Activated CD4-positive, alpha-beta memory T cell treated with anti-CD3 and anti-CD28 coated beads, Interleukin-2, amount 10 ng/mL, durations not matched to agents 7 days and 5 days (primary cell): Measurements from ENCODE around the gene SQOR. TPM values are rescaled to one million over a fixed set of nuclear protein-coding genes. Genes with fewer than 3 reads are reported as not detected.

ENCODE experiments used
- CTCF ChIA-PET: fragments of 350-600 bp; sonication (Branson Sonifier 250); formaldehyde crosslinking; loops from one replicate; lab custom pipeline; 2021; ENCODE audit warnings: antibody characterized with exemption, inconsistent platforms; lab: Charles Lee
- POLR2A ChIA-PET: fragments of 350-600 bp; sonication (Branson Sonifier 250); formaldehyde crosslinking; loops from one replicate; lab custom pipeline; 2021; ENCODE audit warnings: antibody characterized with exemption; lab: Charles Lee
- DNase-seq: peaks from one replicate; pipeline ENCODE4 v3.0.0-alpha.2; 2020
- H3K27ac Mint-ChIP-seq: one replicate; pipeline ENCODE4 v1.8.0; 2021; ENCODE audit warnings: mild to moderate bottlenecking, mixed read lengths
- H3K27me3 Mint-ChIP-seq: one replicate; pipeline ENCODE4 v1.8.0; 2021; ENCODE audit warnings: mixed read lengths
- H3K36me3 Mint-ChIP-seq: one replicate; pipeline ENCODE4 v1.8.0; 2021; ENCODE audit warnings: low read depth, mixed read lengths
- H3K4me1 Mint-ChIP-seq: one replicate; pipeline ENCODE4 v1.8.0; 2021; ENCODE audit warnings: mixed read lengths
- H3K4me3 Mint-ChIP-seq: one replicate; pipeline ENCODE4 v1.8.0; 2021; ENCODE audit warnings: mild to moderate bottlenecking, mixed read lengths
- H3K9me3 Mint-ChIP-seq: one replicate; pipeline ENCODE4 v1.8.0; 2021; ENCODE audit warnings: mixed read lengths
- total RNA-seq, 2 experiments: library from RNA; stranded (reverse); gene quantifications; one replicate each; pipeline ENCODE4 v1.2.3, GENCODE V29; 2021

The SQOR gene
- total RNA-seq, 2 experiments from 2014 or later: 139 to 142 TPM

DNA sequence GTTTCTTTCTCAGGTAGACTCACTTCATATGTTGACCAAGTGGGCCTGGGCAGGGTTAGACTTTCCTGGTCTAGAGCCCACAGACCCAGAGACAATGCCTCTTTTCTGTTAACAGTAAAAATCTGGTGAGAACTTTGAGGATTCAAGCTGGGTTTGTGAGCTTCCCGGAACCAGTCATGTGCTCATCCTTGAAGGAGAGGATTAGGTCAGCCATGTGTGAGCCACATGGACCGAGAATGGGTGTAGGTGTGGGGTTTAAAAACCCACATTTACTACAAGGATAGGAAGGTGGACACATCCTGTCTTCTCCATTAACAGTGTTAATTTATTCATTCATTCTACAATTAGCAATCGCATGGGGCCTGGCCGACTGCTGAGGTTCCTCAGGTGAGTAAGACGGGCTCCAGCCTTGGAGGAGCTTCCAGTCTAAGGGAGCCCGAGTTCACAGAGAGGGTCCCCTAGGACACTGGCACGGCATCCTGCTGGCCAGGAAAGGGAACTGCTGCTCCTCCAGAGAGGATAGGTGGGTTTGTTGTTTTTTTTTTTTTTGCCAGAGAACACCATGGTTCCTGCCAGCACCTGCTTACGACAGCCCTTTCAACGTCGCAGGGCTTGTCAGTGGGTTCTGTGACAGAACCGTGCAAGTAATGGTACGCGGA, 69.0 kb downstream of the SQOR start:
- Mint-ChIP-seq H3K4me3 (peak overlapping the region; percentile 7), H3K4me1 (peaks cover 13% of the 10 kb centered on the region), H3K9me3 (no peaks in the 10 kb centered on the region), H3K36me3 (no peaks in the 10 kb centered on the region), H3K27me3 (peaks cover 9% of the 10 kb centered on the region), H3K27ac (no peak overlapping the region)
- ChIA-PET CTCF (interaction anchor here (0.7 to 2.6 kb wide), 2 partner anchors 59 to 86 kb away, joined by 3 to 18 read pairs; no protein-coding TSS in a partner anchor), POLR2A (interaction anchor here (1.2 kb wide), 1 partner anchor 69 kb away, joined by 3 read pairs; the partner anchor contains the start of gene SQOR)
- no peak for DNase-seq

DNA sequence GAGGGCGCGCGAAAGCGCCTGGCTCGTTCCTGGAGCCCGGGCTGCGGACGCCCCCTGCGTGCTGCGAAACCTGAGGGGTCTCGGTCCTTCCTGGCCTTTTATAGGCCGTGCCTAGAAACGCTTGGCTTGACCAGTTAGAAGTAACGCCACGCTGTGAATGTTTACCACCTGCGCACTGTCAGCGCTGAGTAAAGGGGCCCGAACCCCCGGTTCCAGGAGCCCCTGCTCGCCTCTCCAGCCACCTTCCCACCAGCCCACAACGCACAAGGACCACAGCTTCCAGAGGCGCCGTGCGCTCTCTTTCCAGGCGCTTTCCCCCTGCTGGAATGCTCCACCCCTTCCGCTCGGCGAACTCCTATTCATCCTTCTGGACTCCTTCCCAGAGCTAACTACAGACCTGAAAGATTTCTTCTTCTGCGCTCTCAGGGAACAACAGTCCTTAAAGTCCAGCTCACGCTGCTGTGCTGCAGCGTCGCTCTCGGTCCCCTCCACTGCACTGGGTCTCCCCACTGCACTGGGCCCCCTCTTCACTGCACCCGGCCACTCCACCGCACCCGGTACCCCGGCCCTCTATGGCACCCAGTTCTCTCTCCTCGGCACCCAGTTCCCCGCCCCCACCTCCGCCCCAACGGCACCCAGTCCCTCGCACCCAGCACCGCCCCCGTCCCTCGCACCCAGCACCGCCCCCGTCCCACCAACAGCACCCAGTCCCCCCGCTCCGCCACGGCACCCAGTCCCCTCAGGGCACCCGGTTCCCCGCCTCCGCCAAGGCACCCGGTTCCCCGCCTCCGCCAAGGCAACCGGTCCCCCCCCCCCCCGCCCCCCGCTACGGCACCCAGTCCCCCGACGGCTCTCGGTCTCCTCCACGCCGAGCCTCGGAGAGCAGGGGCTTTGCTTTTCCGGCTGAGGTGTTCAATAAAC, 69.8 kb downstream of the SQOR start:
- Mint-ChIP-seq H3K27me3 (peaks cover 9% of the 10 kb centered on the region), H3K4me3 (peak overlapping the region; percentile 80), H3K36me3 (no peaks in the 10 kb centered on the region), H3K27ac (no peak overlapping the region), H3K9me3 (no peaks in the 10 kb centered on the region), H3K4me1 (peaks cover 13% of the 10 kb centered on the region)
- CTCF ChIA-PET: interaction anchor here (0.5 to 2.6 kb wide), 22 partner anchors 9 to 540 kb away, joined by 3 to 18 read pairs (median 4); partner anchors contain the start of gene BLOC1S6
- POLR2A ChIA-PET: interaction anchor here (0.7 to 1.2 kb wide), 4 partner anchors 37 to 70 kb away, joined by 3 to 8 read pairs (median 4); partner anchors contain the start of gene SQOR
- DNase-seq: peak; percentile 20

GRCh38 chr15:45705510-45706473, 71.0 kb downstream of the SQOR start:
- ChIA-PET CTCF (interaction anchor here (0.5 to 2.6 kb wide), 36 partner anchors 9 to 542 kb away, joined by 3 to 18 read pairs (median 4); partner anchors contain the start of genes BLOC1S6 and SQOR), POLR2A (interaction anchor here (0.7 to 1.2 kb wide), 3 partner anchors 38 to 71 kb away, joined by 3 to 8 read pairs (median 5); partner anchors contain the start of gene SQOR)

DNA sequence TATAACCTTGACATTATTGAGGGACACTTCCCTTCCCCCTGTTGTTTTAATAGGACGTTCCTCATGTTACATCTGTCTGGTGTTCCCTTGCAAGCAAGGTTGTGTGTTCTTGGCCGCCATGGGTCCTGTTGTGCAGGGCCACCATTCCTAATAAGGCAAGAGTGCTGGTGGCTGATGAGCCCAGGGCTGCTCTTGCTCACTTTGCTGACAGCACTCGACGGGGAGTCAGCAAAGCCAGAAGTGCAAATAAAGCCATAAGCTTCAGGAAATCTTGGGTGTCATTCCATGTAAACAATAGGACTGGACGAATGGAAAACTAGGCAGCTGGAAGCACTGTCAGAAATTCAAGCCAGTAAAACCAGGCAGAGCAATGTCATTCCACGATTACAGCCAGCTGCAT, 75.8 kb downstream of the SQOR start:
- H3K9me3 Mint-ChIP-seq: no peaks in the 10 kb centered on the region
- peaks cover 4% of the 10 kb centered on the region for H3K4me1 Mint-ChIP-seq

More at GRCh38 chr15:45705510-45706473, 71.0 kb downstream of the SQOR start:
- Mint-ChIP-seq H3K27me3 (peaks cover 9% of the 10 kb centered on the region), H3K36me3 (no peaks in the 10 kb centered on the region), H3K4me3 (peak overlapping the region; percentile 80), H3K27ac (no peak overlapping the region), H3K9me3 (no peaks in the 10 kb centered on the region), H3K4me1 (peaks cover 13% of the 10 kb centered on the region)
- peak; percentile 70 for DNase-seq

DNA sequence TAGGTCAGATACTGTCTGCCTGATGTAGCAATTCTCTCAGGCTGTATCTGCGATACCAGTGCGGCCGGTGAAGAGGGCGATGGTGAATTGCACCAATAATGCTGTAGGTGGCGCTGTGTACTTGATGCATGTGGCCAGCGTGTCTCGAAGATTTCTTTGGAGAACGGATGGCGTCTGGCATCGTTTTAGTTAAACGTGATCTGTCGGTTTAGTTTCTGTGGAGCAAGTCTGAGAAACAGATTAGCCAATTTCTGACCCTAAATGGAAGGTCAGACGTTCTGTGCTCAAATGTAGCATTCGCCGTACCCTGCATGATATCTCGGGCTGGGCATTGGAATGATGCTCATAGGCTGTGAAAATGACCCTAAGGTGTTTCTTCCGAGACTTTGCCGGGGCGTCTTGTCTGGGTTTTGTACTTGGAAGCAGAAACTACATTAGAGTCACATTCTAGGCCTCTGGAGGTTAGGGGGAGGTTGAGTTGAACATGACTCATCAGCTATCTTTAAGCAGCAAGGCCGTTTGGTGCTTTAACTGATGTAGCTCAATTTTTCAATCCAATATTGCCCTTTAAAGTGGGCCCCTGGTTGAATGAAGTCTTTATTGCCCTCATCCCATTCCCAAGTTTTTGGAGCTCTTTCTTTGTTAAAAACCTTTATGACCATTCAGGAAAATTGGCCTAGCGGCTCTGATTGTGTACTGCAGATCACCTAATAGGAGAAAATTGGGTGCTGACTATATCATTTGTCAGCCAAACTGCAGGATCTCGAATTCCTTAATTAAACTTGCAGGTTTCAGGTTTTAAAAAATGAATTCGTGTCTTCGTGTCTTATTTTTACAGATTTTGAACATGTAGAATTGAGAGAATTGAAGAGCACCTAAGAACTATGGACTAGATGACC, 80.0 kb downstream of the SQOR start:
- Mint-ChIP-seq H3K36me3 (no peaks in the 10 kb centered on the region), H3K27me3 (peaks cover 19% of the 10 kb centered on the region), H3K27ac (no peak overlapping the region), H3K4me1 (no peaks in the 10 kb centered on the region), H3K4me3 (no peak overlapping the region), H3K9me3 (no peaks in the 10 kb centered on the region)
- CTCF ChIA-PET: interaction anchor here (2.2 to 2.7 kb wide), 2 partner anchors 9 to 75 kb away, joined by 8 to 15 read pairs; no protein-coding TSS in a partner anchor
- peak; percentile 47 for DNase-seq
- POLR2A ChIA-PET: no interaction called here

More for the DNA sequence above, 75.8 kb downstream of the SQOR start:
- ChIA-PET CTCF (no interaction called here), POLR2A (no interaction called here)
- no peak for DNase-seq
- Mint-ChIP-seq H3K36me3 (no peaks in the 10 kb centered on the region), H3K4me3 (no peak overlapping the region), H3K27ac (no peak overlapping the region), H3K27me3 (peaks cover 8% of the 10 kb centered on the region)

DNA sequence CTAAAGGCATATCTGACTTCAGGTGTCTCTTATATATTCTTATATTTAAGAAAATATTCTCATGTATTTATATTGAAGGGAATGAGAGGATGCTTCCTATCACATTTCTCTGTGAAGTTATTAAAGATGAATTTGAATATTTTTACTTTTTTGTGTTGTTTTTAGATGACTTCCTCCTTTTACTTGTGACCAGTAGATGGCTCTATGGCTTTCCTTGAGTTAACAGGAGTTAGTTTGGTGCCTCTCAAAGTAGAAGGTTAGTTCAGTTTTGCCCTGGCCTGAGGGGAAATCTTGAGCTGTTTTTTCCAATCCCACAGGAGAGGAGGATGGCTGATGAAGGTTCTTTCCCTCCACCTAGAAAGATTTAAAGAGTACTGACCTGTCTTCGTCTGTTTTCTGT, 80.7 kb downstream of the SQOR start:
- Mint-ChIP-seq H3K4me3 (no peak overlapping the region), H3K9me3 (no peaks in the 10 kb centered on the region), H3K27ac (no peak overlapping the region), H3K4me1 (no peaks in the 10 kb centered on the region), H3K27me3 (peaks cover 20% of the 10 kb centered on the region), H3K36me3 (no peaks in the 10 kb centered on the region)
- POLR2A ChIA-PET: no interaction called here
- CTCF ChIA-PET: interaction anchor here (2.2 to 2.7 kb wide), 2 partner anchors 10 to 74 kb away, joined by 8 to 15 read pairs; no protein-coding TSS in a partner anchor
- no peak for DNase-seq

DNA sequence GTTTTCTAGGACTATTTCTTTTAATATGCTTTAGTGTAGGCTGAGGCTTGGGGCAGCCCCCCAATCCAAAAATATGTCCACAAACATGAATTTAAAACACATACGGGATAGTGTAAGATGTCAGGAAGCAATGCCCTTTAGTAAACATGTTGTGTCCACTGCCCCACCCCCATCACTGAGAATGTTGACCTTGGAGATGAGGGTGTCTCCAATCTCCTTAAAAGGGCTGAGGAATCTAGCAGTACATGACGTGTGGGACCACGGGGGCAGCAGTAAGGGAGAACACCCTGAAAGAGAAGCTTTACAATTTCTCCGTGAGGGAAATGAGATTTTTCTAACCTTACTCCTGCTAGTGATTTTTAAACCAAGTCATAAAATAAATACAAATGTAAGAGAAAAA, 84.7 kb downstream of the SQOR start:
- H3K4me1 Mint-ChIP-seq: no peaks in the 10 kb centered on the region
- no peak overlapping the region for H3K27ac Mint-ChIP-seq
- no peak for DNase-seq
- H3K9me3 Mint-ChIP-seq: no peaks in the 10 kb centered on the region
- CTCF ChIA-PET: no interaction called here
- H3K4me3 Mint-ChIP-seq: no peak overlapping the region
- no peaks in the 10 kb centered on the region for H3K36me3 Mint-ChIP-seq
- POLR2A ChIA-PET: no interaction called here
- H3K27me3 Mint-ChIP-seq: peaks cover 29% of the 10 kb centered on the region

- Mint-ChIP-seq H3K27ac (no peak overlapping the region), H3K27me3 (peaks cover 30% of the 10 kb centered on the region), H3K4me3 (no peak overlapping the region), H3K9me3 (no peaks in the 10 kb centered on the region), H3K4me1 (no peaks in the 10 kb centered on the region), H3K36me3 (no peaks in the 10 kb centered on the region)
- no peak for DNase-seq
- ChIA-PET POLR2A (no interaction called here), CTCF (interaction anchor here (0.8 kb wide), 1 partner anchor 14 kb away, joined by 7 read pairs; no protein-coding TSS in a partner anchor)
These were observed 85.4 kb downstream of the SQOR start for GRCh38 chr15:45720183-45720582.

DNA sequence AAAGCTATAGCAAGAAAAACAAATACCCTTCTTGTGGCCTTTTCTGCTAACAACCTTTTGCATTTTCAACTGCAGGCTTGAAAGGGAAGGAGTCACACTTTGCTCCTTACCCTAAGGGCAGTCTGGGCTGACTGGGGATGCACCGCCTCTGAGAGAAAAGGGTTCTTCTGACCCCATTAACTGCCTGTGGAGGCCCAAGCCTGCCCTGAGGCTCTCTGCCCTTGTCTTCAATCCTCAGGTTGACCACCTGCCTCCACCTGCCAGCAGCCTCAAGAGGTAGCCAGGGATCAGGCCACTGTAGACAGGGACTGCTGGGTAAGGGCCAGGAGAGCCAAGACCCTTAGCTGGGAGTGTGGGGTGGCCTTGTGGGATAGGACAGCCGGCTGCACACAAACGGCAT, 93.8 kb downstream of the SQOR start:
- CTCF ChIA-PET: no interaction called here
- no peaks in the 10 kb centered on the region for H3K36me3 Mint-ChIP-seq
- POLR2A ChIA-PET: no interaction called here
- no peak overlapping the region for H3K27ac Mint-ChIP-seq
- no peaks in the 10 kb centered on the region for H3K4me1 Mint-ChIP-seq
- no peak for DNase-seq
- no peak overlapping the region for H3K4me3 Mint-ChIP-seq
- peaks cover 33% of the 10 kb centered on the region for H3K27me3 Mint-ChIP-seq
- H3K9me3 Mint-ChIP-seq: no peaks in the 10 kb centered on the region

DNA sequence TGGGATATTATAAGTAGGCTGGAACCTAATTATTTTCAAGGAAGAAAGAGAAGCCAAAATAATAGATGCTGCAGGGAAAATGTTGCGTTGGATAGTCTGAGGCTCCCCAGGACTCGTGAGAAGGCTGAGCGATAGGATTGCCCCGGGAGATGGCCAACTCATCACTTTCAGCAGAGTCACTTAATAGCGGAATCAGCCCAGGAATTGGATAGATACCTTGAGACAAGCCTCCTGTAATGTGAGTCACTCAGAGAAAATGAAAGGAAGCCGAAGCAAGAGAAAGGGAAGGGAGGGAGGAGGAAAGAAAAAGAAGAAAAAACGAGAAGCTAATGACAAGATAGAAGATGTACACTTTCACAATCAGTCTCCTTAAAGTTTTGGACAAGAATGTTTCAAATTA, 94.3 kb downstream of the SQOR start:
- ChIA-PET POLR2A (no interaction called here), CTCF (no interaction called here)
- Mint-ChIP-seq H3K9me3 (no peaks in the 10 kb centered on the region), H3K27ac (no peak overlapping the region), H3K4me1 (no peaks in the 10 kb centered on the region), H3K36me3 (no peaks in the 10 kb centered on the region), H3K27me3 (peaks cover 33% of the 10 kb centered on the region), H3K4me3 (no peak overlapping the region)
- DNase-seq: no peak

DNA sequence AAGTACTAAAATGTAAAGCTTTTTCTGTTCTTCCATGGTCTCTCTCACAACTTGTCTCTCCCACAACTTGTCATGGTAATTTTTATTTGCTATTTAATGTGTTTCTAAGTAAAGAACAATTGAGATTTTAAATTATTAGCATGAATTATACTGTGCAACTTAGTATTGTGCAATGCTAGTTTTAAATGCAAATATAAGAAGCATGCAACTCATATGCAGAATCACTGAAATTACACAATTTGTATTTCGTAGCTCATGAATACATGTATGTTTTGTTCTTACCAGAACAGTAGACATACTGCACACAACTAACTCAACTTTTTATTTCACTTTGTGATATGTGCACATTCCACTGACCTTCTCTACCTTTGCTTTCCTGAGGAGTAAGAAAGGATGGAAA, 96.5 kb downstream of the SQOR start:
- DNase-seq: no peak
- peaks cover 24% of the 10 kb centered on the region for H3K27me3 Mint-ChIP-seq
- no peak overlapping the region for H3K4me3 Mint-ChIP-seq
- POLR2A ChIA-PET: no interaction called here
- no peak overlapping the region for H3K27ac Mint-ChIP-seq
- no peaks in the 10 kb centered on the region for H3K9me3 Mint-ChIP-seq
- CTCF ChIA-PET: no interaction called here
- no peaks in the 10 kb centered on the region for H3K36me3 Mint-ChIP-seq
- H3K4me1 Mint-ChIP-seq: no peaks in the 10 kb centered on the region
